K562 treated with DMSO at 1 percent for 48 hours (cell line): ENCODE results near the gene KLK14. TPM values are rescaled to one million over a fixed set of nuclear protein-coding genes. Genes with fewer than 3 reads are reported as not detected.

Experiments used
- total RNA-seq: library from RNA; unstranded; fragments of 300-600 nt; gene quantifications from 2 replicates; pipeline ENCODE4 v1.2.3, GENCODE V29; 2022; ENCODE audit warnings: low replicate concordance; ENCODE audit errors: extremely low read depth

Gene KLK14, protein sequence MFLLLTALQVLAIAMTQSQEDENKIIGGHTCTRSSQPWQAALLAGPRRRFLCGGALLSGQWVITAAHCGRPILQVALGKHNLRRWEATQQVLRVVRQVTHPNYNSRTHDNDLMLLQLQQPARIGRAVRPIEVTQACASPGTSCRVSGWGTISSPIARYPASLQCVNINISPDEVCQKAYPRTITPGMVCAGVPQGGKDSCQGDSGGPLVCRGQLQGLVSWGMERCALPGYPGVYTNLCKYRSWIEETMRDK
- total RNA-seq: not detected in 2 replicates

DNA sequence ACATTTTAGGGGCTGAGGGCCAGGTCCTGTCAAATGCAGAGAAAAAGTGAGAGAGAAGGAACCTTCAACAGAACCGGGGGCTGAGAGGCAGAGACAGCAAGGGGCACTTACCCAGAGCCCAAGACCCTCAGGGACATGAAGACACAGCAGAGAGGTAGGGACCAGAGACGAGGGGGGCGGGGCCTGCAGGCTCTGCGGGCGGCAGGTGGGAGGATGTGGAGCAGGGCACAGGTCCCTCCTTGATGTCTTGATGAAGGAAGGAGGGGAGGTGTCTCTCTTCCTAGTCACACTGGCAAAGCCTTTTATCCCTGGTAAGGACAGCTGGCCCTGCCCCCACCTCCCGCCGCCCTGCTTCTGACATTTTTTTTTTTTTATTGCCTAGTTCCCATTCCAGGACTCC, at the start of gene KLK14:
KLK14 (minus strand) TSS at position 277 of the 400 bp plus-strand sequence; CDS start at position 4, 273 bp downstream.

DNA sequence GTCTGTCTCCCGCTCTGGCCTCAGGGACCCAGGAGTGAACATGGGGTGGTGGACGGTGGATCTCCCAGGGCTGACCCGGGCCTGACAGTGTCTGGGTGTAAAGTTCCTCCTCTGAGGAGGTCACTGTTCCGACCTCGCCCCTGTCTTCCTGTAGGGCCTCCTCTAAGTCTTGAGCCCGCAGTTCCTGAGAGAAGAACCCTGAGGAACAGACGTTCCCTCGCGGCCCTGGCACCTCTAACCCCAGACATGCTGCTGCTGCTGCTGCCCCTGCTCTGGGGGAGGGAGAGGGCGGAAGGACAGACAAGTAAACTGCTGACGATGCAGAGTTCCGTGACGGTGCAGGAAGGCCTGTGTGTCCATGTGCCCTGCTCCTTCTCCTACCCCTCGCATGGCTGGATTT, 42.0 kb upstream of the KLK14 start, which contains the start of gene SIGLEC9:
SIGLEC9 (plus strand) TSS at position 178 of the 400 bp plus-strand sequence; CDS start at position 247, 69 bp downstream.

DNA sequence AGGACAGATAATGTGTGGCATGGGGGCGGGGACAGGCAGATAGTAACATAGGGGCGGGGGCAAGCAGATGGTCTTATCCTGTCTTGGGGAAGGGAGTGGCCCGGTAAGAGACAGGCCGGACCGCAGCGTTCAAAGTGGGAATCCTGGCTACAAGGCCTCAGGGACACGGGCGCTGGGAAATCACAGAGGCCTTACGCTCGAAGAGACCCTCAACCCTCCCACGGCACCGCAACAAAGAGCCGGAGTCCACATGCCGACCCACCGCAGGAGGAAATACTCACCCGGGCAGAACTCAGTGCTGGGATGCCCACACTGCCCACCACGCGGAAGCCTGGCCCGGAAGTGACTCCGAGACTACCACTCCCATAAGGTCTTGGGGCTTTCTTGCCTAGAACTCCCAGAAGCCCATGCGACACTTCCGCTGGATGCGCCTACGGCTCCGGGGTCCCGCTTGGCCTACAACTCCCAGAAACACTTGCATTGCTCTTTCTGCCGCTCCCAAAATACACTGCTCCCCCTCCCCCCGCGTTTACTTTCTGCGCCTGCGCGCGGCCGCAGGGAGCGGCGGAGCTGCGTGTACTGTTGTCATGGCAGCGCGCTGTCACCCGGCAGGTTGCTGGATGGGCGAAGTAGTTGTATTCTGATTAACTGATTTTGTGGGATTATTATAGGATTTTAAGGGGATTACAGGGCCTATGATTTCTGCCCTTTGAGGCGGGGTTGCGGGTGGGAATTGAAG, 25.5 kb upstream of the KLK14 start, which contains the start of gene CTU1:
CTU1 (minus strand) TSS at position 344 of the 739 bp plus-strand sequence. CDS start 3,840 bp downstream, outside the sequence.

DNA sequence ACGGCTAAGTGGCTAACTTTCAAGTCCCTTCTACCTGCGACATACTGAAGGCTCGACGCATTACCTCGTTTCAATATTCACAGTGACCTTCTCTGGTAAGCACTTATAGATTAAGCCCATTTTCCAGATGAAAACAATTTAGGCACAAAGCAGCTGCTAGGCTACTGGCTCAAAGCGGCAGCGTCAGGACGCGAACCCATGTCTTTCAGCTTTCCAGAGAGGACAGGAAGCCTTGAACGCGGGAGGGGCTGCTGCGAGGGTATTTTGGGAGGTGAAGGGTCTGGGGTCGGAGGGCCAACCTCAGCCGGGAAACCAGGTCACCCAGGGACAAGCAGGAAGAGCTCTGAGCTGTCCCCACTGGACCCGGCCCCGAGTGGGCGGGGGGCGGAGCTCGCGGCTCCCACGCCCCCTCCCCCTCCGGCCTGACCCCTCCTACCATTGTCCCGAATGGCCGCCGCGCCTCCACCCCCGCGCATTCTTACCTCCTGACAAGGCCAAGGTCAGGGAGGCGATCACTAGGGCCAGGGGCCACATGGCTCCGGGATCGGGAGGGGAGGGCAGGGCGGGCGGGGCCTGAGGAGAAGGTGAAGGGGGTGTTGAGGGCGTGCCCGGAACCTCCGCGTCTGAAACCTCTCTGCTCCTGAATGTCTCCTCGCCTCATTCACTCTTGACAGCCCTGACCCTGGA, 18.0 kb downstream of the KLK14 start, which contains the start of gene KLK13:
KLK13 (minus strand) TSS at position 559 of the 687 bp plus-strand sequence; CDS start at position 534, 25 bp downstream.

DNA sequence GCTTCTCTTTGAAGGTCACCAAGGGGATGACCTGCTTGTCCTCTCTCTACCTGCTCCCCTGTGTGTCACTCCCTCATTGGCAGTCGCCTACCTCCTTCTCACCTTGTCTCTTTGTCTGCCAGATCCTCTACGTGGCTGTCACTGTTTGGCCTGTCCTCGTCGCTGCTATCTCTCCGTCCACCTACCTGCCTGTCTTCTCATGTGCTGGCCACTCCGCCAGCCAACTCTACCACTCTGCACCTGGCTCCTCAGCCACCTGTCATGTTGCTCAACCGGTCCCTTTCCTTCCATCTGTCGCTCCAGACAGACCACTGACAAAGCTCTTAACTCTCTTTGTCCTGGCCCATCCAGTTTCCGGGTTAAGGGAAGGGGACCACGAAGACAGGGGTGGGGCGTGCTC, 48.0 kb downstream of the KLK14 start, which contains the start of gene KLK12:
KLK12 (minus strand) TSS at position 299 of the 400 bp plus-strand sequence. CDS start 381 bp downstream, outside the sequence.

Other genes starting within 250 kb of the KLK14 start
- not detected in 2 replicates for gene KLK15, start 249.3 kb downstream of the KLK14 start, total RNA-seq
- not detected in 2 replicates for gene KLK3, start 228.0 kb downstream of the KLK14 start, total RNA-seq
- not detected in 2 replicates for gene KLK2, start 209.4 kb downstream of the KLK14 start, total RNA-seq
- gene KLK4, start 171.5 kb downstream of the KLK14 start, total RNA-seq: not detected in 2 replicates
- gene KLK5, start 129.8 kb downstream of the KLK14 start, total RNA-seq: not detected in 2 replicates
- not detected in 2 replicates for gene KLK6, start 113.3 kb downstream of the KLK14 start, total RNA-seq
- gene KLK7, start 99.0 kb downstream of the KLK14 start, total RNA-seq: not detected in 2 replicates
- not detected in 2 replicates for gene KLK8, start 81.3 kb downstream of the KLK14 start, total RNA-seq
- gene KLK10, start 63.2 kb downstream of the KLK14 start, total RNA-seq: not detected in 2 replicates
- gene KLK11, start 56.3 kb downstream of the KLK14 start, total RNA-seq: not detected in 2 replicates
- not detected in 2 replicates for gene KLK12, start 47.9 kb downstream of the KLK14 start, total RNA-seq
- not detected in 2 replicates for gene KLK13, start 17.8 kb downstream of the KLK14 start, total RNA-seq
- not detected in 2 replicates for gene CTU1, start 25.5 kb upstream of the KLK14 start, total RNA-seq
- gene SIGLEC9, start 42.0 kb upstream of the KLK14 start, total RNA-seq: not detected in 2 replicates
- not detected in 2 replicates for gene SIGLEC7, start 59.4 kb upstream of the KLK14 start, total RNA-seq
- gene CD33, start 142.2 kb upstream of the KLK14 start, total RNA-seq: not detected in 2 replicates
- not detected in 2 replicates for gene SIGLECL1, start 168.2 kb upstream of the KLK14 start, total RNA-seq
- gene IGLON5, start 228.8 kb upstream of the KLK14 start, total RNA-seq: not detected in 2 replicates